UCSD-AML1 (cell line): Measurements from ENCODE around the gene LSS.
"Not testable (repeated sequence)": the region's sequence is repeated elsewhere in the genome, so short reads cannot be mapped to it uniquely, and the experiment has no call there.

Source experiments
- DNase-seq: peaks from one replicate; lab custom pipeline; 2025; ENCODE audit not compliant: unreplicated experiment; lab: John Stamatoyannopoulos, UW

The LSS gene

GRCh38 chr21:46171996-46172862, 56.3 kb downstream of the LSS start:
- no peak for DNase-seq

- no peak for DNase-seq
Measured at GRCh38 chr21:46171585-46171984, 57.0 kb downstream of the LSS start.

GRCh38 chr21:46170436-46171193, 58.0 kb downstream of the LSS start:
- DNase-seq, result not testable (repeated sequence)

- DNase-seq, result no peak
Measured at GRCh38 chr21:46168659-46169386, 59.8 kb downstream of the LSS start.

- no peak for DNase-seq
Measured at GRCh38 chr21:46168238-46168637, 60.3 kb downstream of the LSS start.

DNA sequence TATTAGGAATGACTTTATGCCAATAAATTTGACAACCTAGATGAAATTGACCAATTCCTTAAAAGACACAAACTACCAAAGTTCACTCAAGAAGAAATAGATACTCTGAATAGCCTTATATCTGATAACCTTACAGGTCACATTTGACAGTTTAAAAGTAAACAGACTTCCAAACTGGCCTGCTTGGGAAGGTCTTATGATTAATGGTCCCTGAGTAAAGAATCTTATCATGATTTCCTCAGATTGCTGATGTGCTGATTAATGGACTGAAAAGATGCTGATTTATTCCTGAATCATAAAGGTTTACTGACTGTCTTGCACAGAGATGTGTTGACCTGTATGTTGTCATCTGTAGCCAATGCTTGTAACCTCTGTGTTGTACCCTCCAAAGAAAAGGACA, 63.5 kb downstream of the LSS start:
- DNase-seq, result no peak

- no peak for DNase-seq
Measured at GRCh38 chr21:46163380-46163779, 65.2 kb downstream of the LSS start.

GRCh38 chr21:46161633-46162592, 66.7 kb downstream of the LSS start:
- no peak for DNase-seq

GRCh38 chr21:46160907-46161632, 67.5 kb downstream of the LSS start:
- no peak for DNase-seq

- DNase-seq, result no peak
Measured at GRCh38 chr21:46160657-46160906, 68.0 kb downstream of the LSS start.

- no peak for DNase-seq
Measured at GRCh38 chr21:46159841-46160656, 68.5 kb downstream of the LSS start.

- DNase-seq, result no peak
Measured at GRCh38 chr21:46159390-46159789, 69.2 kb downstream of the LSS start.

GRCh38 chr21:46158666-46159300, 69.8 kb downstream of the LSS start:
- DNase-seq, result no peak

DNA sequence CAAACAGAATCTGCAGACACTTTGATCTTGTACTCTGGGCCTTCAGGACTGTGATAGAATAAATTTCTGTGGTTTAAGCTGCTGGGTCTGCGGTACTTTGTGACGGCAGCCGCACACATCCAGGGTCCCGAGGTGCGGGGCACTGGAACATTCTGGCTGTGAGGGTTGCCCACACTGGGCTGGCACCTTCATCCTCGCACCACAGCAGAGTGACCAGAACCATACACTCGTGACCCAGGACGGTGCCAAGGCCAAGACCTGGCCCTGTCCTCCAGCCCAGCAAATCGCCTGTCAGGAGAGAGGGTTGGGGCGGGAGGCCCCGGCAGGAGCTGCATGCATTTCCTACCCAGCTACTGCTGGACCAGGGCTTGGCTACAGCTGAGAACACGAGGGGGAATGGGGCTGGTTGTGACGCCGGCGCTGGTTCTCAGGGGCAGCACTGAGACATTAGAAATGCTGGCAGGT, 70.6 kb downstream of the LSS start:
- no peak for DNase-seq

DNA sequence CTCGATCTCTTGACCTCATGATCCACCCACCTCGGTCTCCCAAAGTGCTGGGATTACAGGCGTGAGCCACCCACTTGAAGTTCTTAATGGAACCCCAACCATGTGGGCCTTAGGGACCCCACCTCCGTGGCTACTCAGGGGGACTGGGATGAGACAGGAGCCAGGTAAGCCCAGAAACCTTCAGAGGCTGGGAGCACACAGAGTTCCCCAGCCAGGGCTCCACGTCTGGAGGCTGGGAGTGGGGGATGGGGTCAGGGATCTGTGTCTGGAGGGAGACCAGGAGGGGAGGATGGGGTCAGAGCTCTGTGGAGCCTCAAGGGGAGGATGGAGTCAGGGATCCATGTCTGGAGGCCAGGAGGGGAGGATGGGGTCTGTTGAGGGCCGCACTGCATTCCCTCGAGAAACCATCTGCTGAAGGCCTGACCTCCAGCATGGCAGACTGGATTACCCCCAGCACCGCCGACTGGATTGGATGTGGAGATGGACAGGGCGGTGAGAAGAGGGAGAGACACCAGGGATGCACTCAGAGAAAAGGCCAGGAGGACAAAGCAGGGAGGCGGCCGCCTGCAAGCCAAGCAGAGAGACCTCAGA, 71.1 kb downstream of the LSS start:
- DNase-seq, result no peak

- DNase-seq, result no peak
Measured at GRCh38 chr21:46156678-46157077, 71.9 kb downstream of the LSS start.

- no peak for DNase-seq
Measured at GRCh38 chr21:46156378-46156645, 72.3 kb downstream of the LSS start.

DNA sequence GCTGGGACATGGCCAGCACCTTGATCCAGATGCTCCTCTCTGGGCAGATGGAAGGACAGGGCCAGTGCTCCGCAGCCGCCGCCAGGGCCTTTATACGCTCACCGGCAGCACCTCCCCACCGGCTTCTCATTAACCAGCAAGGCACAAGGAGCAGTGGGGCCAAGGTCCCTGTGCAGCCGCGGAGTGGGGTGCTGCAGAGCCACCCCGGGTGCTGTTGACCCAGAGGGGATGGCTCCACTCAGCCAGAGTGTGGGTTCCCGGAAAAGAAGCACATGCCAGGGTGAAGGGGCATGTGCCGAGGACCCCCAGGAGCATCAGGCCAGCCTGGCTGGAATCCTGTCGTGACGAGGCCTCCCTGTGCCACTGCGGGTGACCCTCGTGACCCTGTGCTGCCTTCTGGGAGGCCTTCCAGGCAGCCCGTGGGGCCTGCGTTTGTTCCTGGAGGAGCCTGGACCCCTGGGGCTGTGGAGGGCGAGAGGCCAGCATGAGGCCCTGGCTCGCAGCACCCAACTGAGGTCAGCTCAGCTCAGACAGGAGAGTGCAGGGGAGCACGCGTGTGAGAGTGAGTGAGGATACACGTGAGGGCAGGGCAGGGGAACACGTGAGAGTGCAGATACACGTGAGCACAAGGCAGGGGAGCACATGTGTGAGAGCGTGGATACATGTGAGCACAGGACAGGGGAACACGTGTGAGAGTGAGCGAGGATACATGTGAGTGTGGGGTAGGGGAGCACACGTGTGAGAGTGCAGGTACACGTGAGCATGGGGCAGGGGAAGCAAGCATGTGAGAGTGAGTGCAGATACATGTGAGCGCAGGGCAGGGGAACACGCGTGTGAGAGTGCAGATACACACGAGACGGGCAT, 72.8 kb downstream of the LSS start, which contains the start of gene FTCD:
Gene FTCD (minus strand): TSS at position 66 of the 864 bp plus-strand sequence. CDS start 56 bp downstream, at position 10.
- DNase-seq, result no peak
